Vagina (tissue), 2 donors: Measurements from ENCODE around the gene RAB40C.

Experiments used
- CTCF ChIP-seq, 3 experiments: fragments of 450-650 bp in 2 of 3; fragments of 200-600 bp in 1 of 3; sonication (generic) in 1 of 3; IDR thresholded peaks; one replicate each; pipeline ENCODE4 v1.5.1; 2017 to 2019; ENCODE audit warnings: antibody characterized with exemption in 3 of 3, mild to moderate bottlenecking in 2 of 3, moderate library complexity in 2 of 3
- POLR2A ChIP-seq, 2 donors: fragments of 450-650 bp; IDR thresholded peaks; one replicate each; pipeline ENCODE4 v1.6.1; 2017; ENCODE audit warnings: antibody characterized with exemption in 2 of 2, mild to moderate bottlenecking in 2 of 2, moderate library complexity in 2 of 2

- no peak for TF ChIP-seq CTCF (IDR thresholded peaks at IDR 0.05)
- no peak for TF ChIP-seq POLR2A (IDR thresholded peaks at IDR 0.05)
These were observed 82.5 kb downstream of the RAB40C start for GRCh38 chr16:672371-672770.
